Hepatocyte (in vitro differentiated cells): ENCODE data around the gene TM4SF1. TPM values are rescaled to one million over a fixed set of nuclear protein-coding genes. Genes with fewer than 3 reads are reported as not detected.

Source experiments
- DNase-seq: peaks from one replicate; pipeline ENCODE4 v3.0.0-alpha.2; 2016; ENCODE audit warnings: low spot score
- H2AFZ ChIP-seq: fragments of 200-600 bp; sonication (generic); 2 replicates; pipeline ENCODE4 v1.6.0; 2016; ENCODE audit warnings: antibody characterized with exemption, mild to moderate bottlenecking
- H3K27ac ChIP-seq: fragments of 200-600 bp; sonication (generic); 2 replicates; pipeline ENCODE4 v1.5.1; 2016; ENCODE audit warnings: mild to moderate bottlenecking
- H3K27me3 ChIP-seq: fragments of 200-600 bp; sonication (generic); 2 replicates; pipeline ENCODE4 v1.6.1; 2016
- H3K36me3 ChIP-seq: fragments of 200-600 bp; sonication (generic); replicated peaks from 2 replicates; pipeline ENCODE4 v1.5.1; 2016; ENCODE audit warnings: low read depth; ENCODE audit not compliant: insufficient read depth
- H3K4me1 ChIP-seq: fragments of 200-600 bp; sonication (generic); 2 replicates; pipeline ENCODE4 v1.5.1; 2016; ENCODE audit warnings: mild to moderate bottlenecking, moderate library complexity; ENCODE audit not compliant: insufficient read depth
- H3K4me2 ChIP-seq: fragments of 200-600 bp; sonication (generic); 2 replicates; pipeline ENCODE4 v1.6.0; 2016
- H3K4me3 ChIP-seq: fragments of 200-600 bp; sonication (generic); 2 replicates; pipeline ENCODE4 v1.5.1; 2016; ENCODE audit warnings: mild to moderate bottlenecking
- H3K79me2 ChIP-seq: fragments of 200-600 bp; sonication (generic); 2 replicates; pipeline ENCODE4 v1.6.0; 2017; ENCODE audit warnings: mild to moderate bottlenecking
- H3K9me2 ChIP-seq: fragments of 200-600 bp; sonication (generic); replicated peaks from 2 replicates; pipeline ENCODE4 v1.6.0; 2017; ENCODE audit warnings: mild to moderate bottlenecking; ENCODE audit not compliant: insufficient read depth
- H3K9me3 ChIP-seq: fragments of 200-600 bp; sonication (generic); 2 replicates; pipeline ENCODE4 v1.5.1; 2016; ENCODE audit warnings: low read depth, mild to moderate bottlenecking
- H4K20me1 ChIP-seq: fragments of 200-600 bp; sonication (generic); 2 replicates; pipeline ENCODE4 v1.6.0; 2016; ENCODE audit warnings: mild to moderate bottlenecking; ENCODE audit not compliant: insufficient read depth, poor library complexity, severe bottlenecking
- CTCF ChIP-seq: fragments of 200-600 bp; sonication (generic); IDR thresholded peaks from 2 replicates; pipeline ENCODE4 v1.5.1; 2016; ENCODE audit warnings: antibody characterized with exemption, mild to moderate bottlenecking; ENCODE audit not compliant: poor library complexity
- EZH2 ChIP-seq: fragments of 200-600 bp; sonication (generic); IDR thresholded peaks from 2 replicates; pipeline ENCODE4 v1.6.1; 2016; ENCODE audit warnings: antibody characterized with exemption, mild to moderate bottlenecking, borderline replicate concordance
- EZH2phosphoT487 ChIP-seq: fragments of 200-600 bp; sonication (generic); IDR thresholded peaks from one replicate; pipeline ENCODE4 v1.6.1; 2018; ENCODE audit warnings: antibody characterized with exemption, mild to moderate bottlenecking, low read depth, moderate library complexity; ENCODE audit not compliant: unreplicated experiment, severe bottlenecking
- WGBS: methylation state at CpG from one replicate; pipeline ENCODE4 v1.1.6; 2016; ENCODE audit warnings: low lambda C conversion rate; ENCODE audit errors: missing lambda C conversion rate; 5-methylcytosine and 5-hydroxymethylcytosine counted together
- polyA plus RNA-seq: library from polyadenylated mRNA; unstranded; fragments of >200 nt; fragmentation: Nextera tagmentation; extraction: Ambion mirVana; gene quantifications from 2 replicates; pipeline ENCODE4 v1.2.1, GENCODE V29; 2016
- total RNA-seq: library from RNA; depleted of rRNA; stranded (reverse); fragments of >200 nt; gene quantifications from 2 replicates; pipeline ENCODE4 v1.2.3, GENCODE V29; 2014

Gene TM4SF1
- total and polyA plus RNA-seq, 2 experiments from 2014 or later = 166 to 179 TPM

- Histone ChIP-seq H3K27ac (peak overlapping the region; percentile 93), H3K9me3 (no peaks in the 10 kb centered on the region), H3K36me3 (no peaks in the 10 kb centered on the region), H3K4me3 (no peak overlapping the region), H3K79me2 (no peaks in the 10 kb centered on the region), H3K4me2 (no peak overlapping the region), H3K4me1 (peaks cover 35% of the 10 kb centered on the region), H2AFZ (no peak overlapping the region), H4K20me1 (no peaks in the 10 kb centered on the region), H3K27me3 (no peaks in the 10 kb centered on the region), H3K9me2 (no peaks in the 10 kb centered on the region)
- WGBS = 40% methylated on average over 8 of the region's 8 CpGs
- DNase-seq = peak; percentile 54
- TF ChIP-seq EZH2 (no peak), EZH2phosphoT487 (no peak), CTCF (no peak)
These were observed 10.6 kb upstream of the TM4SF1 start for GRCh38 chr3:149388001-149388440.

GRCh38 chr3:149386299-149386606, 8.8 kb upstream of the TM4SF1 start:
- Histone ChIP-seq H3K36me3 (no peaks in the 10 kb centered on the region), H3K27me3 (no peaks in the 10 kb centered on the region), H3K4me2 (peak overlapping the region; percentile 15), H3K79me2 (no peaks in the 10 kb centered on the region), H4K20me1 (no peaks in the 10 kb centered on the region), H3K4me1 (peaks cover 47% of the 10 kb centered on the region), H3K9me2 (no peaks in the 10 kb centered on the region), H2AFZ (no peak overlapping the region), H3K9me3 (no peaks in the 10 kb centered on the region), H3K4me3 (no peak overlapping the region), H3K27ac (peak overlapping the region; percentile 93)
- DNase-seq = no peak
- WGBS = 81% methylated on average over 1 of the region's 1 CpG
- TF ChIP-seq CTCF = no peak
- no peak for TF ChIP-seq EZH2
- TF ChIP-seq EZH2phosphoT487 = no peak

DNA sequence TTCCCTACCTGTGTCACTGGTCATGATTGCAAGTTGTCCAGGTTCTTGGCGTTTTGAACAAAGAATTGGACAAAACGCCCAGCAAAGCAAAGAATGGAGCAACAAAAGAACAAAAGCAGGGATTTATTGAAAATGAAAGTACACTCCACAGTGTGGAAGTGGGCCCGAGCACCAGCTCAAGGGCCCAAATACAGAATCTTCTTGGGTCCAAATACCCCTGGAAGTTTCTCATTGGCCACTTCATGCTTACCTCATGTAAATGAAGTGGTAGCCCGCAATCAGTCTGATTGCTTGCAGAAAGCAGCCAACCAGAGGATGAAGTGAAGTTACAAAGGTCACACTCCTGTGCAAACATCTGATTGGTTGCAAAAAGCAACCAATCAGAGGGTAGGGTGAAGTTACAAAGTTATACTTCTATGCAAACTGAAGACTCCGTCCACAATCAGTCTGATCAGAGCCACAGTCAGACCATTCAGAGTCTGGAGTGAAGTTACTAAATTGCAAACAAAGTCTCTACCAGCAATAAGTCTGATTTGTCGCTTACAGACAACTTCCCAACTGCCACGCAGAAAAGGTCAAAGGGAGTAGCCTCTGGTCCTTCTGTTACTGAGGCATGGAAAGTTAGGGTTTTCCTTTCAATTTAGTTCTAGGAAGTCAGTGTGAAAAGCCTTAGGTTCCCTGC, 8.3 kb upstream of the TM4SF1 start:
- H3K9me2 ChIP-seq = no peaks in the 10 kb centered on the region
- peaks cover 48% of the 10 kb centered on the region for H3K4me1 ChIP-seq
- H2AFZ ChIP-seq = no peak overlapping the region
- DNase-seq = no peak
- H3K4me3 ChIP-seq = no peak overlapping the region
- H3K9me3 ChIP-seq = no peaks in the 10 kb centered on the region
- no peaks in the 10 kb centered on the region for H3K27me3 ChIP-seq
- H3K4me2 ChIP-seq = peak overlapping the region; percentile 15
- peak overlapping the region; percentile 93 for H3K27ac ChIP-seq
- H3K36me3 ChIP-seq = no peaks in the 10 kb centered on the region
- H4K20me1 ChIP-seq = no peaks in the 10 kb centered on the region
- 89% methylated on average over 7 of the region's 7 CpGs for WGBS
- TF ChIP-seq CTCF (no peak), EZH2 (no peak), EZH2phosphoT487 (no peak)
- no peaks in the 10 kb centered on the region for H3K79me2 ChIP-seq

DNA sequence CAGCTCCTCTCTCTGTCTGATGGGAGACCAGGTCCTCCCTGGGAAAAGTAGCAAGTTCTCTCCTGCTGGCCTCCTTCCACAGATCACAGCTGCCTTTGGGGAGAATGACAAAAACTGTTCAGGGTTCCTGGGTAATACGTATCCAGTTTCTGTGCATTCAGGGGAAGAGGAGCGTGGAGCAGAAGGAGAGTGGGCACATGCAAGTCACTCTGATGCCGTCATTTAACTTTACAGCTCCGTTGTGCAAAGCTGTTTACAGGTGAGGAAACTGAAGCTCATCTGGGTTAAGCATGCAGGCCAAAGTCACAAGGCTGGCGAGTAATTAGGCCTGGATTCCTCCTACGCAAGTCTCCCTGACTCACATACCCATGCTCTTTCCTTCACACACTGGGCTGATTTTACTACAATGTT, 7.5 kb upstream of the TM4SF1 start:
- H3K4me3 ChIP-seq = no peak overlapping the region
- H3K27me3 ChIP-seq = no peaks in the 10 kb centered on the region
- no peaks in the 10 kb centered on the region for H3K9me2 ChIP-seq
- no peaks in the 10 kb centered on the region for H4K20me1 ChIP-seq
- no peak for DNase-seq
- no peaks in the 10 kb centered on the region for H3K79me2 ChIP-seq
- H3K36me3 ChIP-seq = no peaks in the 10 kb centered on the region
- no peaks in the 10 kb centered on the region for H3K9me3 ChIP-seq
- H3K4me2 ChIP-seq = no peak overlapping the region
- no peak for TF ChIP-seq CTCF
- TF ChIP-seq EZH2phosphoT487 = no peak
- TF ChIP-seq EZH2 = no peak
- peaks cover 48% of the 10 kb centered on the region for H3K4me1 ChIP-seq
- no peak overlapping the region for H2AFZ ChIP-seq
- peak overlapping the region; percentile 93 for H3K27ac ChIP-seq
- 87% methylated on average over 6 of the region's 6 CpGs for WGBS
